Muscle of arm (tissue), 12 donors: ENCODE measurements around the gene OCSTAMP. TPM values are rescaled to one million over a fixed set of nuclear protein-coding genes. Genes with fewer than 3 reads are reported as not detected.

ENCODE experiments used
- DNase-seq: peaks from one replicate; pipeline ENCODE4 v3.0.0-alpha.2; 2013
- polyA plus RNA-seq, 12 donors: library from polyadenylated mRNA; unstranded; fragments of 120-200 nt; gene quantifications; one replicate each; pipeline ENCODE4 v1.2.1, GENCODE V29; 2013; ENCODE audit not compliant: insufficient read length in 12 of 12

OCSTAMP gene
- polyA plus RNA-seq, 12 donors, result not detected

DNA sequence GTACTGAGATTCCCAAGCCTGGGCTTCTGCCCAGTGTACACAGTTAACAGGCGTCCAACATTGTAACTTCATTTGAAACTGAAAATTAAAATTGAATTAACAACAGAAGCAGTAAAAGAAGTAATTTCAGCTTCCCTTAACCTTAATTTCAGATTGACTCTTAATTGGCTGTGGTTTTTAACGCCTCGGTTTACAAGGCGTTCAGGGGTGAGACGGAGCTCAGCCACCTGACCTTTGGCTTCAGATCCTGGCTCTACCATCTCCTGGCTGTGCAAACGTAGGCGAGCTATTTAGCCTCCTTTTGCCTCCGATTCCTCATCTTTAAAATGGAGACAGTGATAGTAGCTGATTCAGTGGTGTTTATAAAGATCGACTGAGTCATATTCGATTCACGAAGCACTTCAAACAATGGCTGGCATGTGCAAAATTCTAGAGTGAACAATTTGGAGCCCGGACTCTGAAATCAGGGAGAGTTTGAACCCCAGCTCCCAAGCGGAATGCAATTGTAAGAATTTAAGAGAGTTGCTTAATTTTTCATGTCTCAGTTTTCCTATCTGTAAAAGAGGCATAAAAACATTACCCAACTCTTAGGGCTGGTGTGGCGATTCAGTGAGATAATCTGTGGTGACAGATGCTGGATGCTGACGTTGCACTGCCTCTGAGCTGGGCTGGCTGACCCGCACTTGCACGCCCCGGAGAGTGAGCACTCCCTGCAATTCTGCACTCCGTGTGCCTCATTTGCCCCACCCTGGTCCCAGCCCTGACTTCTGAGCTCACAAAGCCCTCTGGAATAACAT lies 23.5 kb upstream of the OCSTAMP start:
- no peak for DNase-seq

DNA sequence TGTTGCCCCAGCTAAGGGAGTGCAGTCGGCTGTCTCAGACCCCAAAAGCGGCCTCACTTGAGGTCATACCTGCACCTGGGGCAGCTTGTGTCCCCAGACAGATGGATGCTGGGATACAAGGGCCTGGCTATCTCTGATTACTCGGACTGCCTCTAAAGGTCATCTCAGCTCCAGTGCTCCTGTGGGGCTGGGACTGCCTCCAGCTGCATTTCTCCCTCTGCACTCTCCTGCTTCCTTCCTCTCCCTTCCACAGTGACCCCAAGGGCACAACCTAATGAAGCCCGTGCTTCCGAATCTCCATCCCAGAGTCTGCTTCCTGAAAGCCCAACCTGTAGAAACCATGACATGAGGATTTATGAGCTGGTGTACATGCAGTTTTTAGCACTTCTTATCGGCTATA lies 22.8 kb upstream of the OCSTAMP start:
- no peak for DNase-seq

DNA sequence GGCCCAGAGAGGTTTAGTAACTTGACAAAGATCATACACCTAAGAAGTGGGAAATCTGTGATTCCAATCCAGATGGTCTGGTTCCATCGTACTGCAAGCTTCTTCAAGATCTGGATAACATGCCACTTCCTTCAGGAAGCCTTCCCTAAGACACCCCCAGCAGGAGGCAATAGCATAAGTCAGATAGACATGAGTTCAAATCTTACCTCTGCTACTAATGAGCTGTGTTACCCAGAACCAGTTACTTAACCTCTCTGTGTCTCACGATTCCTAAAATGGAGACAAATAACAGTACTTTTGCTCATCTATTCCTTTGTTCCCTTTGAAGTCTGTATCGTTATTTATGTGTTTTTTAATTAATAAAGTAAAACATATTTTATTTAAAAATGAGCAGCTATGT lies 22.3 kb upstream of the OCSTAMP start:
- no peak for DNase-seq

DNA sequence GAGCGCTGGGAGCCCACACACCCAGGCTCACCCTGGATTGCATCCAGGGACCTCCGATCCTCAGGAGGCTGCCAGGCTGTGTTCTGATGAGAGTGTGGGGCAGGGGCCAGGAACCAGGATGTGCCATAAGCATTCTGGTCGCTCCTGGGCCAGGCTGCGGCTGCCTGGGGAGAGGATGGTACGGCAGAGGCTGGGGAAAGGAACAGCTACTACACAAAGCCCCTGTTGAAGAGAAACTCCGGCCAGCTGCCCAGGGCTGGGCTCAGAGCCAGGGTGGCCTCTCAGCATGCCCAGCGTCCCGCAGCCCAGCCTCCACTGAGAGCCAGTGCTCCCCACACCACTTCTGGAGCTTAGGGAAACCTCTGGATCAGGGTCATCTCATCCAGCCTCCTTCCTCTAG lies 21.7 kb upstream of the OCSTAMP start:
- peak; percentile 46 for DNase-seq

- DNase-seq, result no peak
Measured at GRCh38 chr20:46571418-46571817, 21.0 kb upstream of the OCSTAMP start.

GRCh38 chr20:46570956-46571355 lies 20.5 kb upstream of the OCSTAMP start:
- DNase-seq, result no peak

DNA sequence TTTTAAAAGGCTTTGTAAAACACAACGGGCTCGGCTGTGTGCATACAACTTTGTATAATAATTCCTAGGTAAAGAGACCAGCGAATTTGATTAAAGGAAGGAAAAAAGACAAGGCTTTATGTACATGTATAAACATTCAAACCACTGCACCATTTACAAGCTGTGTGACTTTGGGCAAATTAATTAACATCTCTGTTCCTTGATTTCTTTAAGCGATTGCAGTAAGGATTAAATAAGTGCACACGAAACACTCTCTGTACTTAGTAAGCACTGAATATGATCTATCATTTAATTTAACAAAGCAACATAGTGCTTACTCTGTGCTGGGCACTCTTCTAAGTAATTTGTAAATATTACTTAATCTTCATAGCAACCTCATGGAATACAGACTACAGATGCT lies 19.5 kb upstream of the OCSTAMP start:
- DNase-seq, result no peak

DNA sequence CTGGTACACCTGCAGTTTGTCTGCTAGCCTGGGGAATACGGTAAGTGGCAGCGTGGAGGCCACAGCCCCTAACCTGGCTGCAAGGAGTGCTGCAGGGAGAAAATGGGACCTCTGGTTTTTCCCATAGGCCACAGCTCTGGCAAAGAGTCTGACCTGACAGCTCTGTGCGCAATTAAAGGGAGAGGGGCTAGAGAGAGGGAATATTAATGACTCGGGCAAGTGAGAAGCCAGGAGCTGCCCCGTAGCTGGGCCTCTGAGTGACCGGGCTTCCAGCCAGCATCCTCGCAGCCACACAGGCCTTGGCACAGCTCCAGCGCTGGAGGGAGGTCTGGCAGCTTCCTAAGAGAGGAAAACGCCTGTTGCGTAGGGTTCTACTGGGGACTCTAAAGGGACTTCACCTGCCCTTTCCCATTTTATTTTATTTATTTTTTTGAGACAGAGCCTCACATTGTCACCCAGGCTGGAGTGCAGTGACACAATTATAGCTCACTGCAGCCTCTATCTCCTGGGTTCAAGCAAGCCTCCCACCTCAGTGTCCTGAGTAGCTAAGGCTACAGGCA lies 18.2 kb upstream of the OCSTAMP start:
- peak; percentile 87 for DNase-seq

DNA sequence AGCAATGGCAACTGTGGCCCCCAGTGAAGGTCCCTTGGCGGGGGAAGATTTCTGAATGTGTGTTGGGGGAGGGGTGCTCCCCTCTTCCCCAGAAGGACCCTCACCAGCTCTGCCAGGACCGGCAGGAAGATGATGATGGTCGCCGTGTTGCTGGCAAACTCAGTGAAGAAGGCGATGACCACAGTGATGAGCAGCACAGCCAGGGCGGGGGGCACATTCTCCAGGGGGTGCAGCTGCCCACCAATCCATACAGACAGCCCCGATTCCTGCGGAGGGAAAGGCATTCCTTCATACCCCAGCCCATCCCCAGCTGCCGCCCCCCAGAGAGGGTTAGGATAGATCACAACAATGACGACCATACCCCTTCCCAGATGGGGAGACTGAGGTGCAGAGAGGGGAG lies 15.7 kb upstream of the OCSTAMP start:
- no peak for DNase-seq

- no peak for DNase-seq
Measured at GRCh38 chr20:46564241-46564957, 13.9 kb upstream of the OCSTAMP start.

GRCh38 chr20:46563860-46564221 lies 13.4 kb upstream of the OCSTAMP start:
- DNase-seq, result no peak

DNA sequence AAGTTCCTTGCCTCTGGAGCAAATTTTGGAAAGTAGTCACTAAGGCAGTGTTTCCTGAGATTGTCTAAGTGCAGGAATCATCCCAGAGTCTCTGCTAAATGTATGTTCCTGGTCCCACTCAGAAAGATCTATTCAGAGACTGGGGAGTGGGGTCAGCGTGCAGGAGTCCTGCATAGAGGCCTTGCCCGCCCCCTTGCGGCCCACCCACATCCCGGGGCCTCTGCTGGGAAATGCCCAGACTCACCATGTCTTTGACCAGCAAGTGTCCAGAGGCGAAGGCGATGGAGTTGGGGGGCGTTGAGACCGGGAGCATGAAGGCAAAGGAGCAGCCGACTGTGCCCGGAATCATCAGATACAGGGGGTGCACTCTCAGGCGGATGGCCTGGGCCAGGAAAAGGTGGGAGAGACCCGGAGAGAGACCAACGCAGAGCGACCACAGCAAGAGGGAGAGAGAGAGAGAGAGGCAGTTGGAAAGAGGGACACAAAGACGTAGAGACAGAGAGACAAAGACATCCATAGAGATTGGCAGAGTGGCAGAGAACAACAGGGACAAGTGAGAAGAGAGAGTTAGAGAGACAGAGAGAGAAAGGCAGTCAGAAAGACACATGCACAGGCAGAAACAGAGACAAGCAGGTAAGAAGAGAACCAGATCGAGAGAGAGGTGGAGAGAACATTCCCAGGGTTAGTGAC lies 12.9 kb upstream of the OCSTAMP start:
- no peak for DNase-seq

- peak; percentile 84 for DNase-seq
Measured at GRCh38 chr20:46562373-46563169, 12.1 kb upstream of the OCSTAMP start.

GRCh38 chr20:46562009-46562372 lies 11.5 kb upstream of the OCSTAMP start:
- DNase-seq, result no peak

DNA sequence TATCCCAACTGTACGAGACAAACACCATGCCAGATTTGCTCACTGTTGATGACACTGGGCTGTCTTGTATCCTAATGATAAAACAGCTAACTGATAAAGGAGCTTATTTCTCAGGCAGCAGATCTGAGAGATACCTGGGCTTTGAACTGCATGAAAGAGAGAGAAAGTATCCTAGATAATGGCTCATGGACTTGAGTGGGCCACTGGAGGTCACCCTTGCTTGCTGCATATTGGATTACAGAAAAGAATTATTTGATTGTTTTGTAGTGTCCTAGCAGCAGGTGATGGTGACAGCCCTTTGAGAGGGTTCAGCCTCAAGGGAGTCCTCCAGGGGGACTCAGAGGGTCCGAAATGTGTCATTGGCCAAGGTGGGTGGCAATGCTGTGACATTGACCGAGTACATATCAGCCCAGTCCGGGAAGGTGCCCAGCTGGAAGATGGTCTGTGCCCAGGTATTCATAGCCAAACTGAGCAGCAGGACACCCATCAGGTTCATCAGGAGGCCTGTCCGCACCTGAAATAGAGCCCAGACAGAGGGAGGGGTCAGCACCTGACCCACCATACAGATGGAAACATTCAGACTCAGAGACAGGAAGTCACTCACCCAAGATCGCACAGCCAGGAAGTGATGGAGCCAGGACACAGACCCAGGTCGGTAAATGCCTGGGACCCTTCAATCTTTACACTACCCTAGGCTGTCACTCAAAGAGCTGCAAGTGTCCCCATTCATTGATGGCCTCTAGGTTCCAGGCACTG lies 9.4 kb upstream of the OCSTAMP start:
- no peak for DNase-seq

DNA sequence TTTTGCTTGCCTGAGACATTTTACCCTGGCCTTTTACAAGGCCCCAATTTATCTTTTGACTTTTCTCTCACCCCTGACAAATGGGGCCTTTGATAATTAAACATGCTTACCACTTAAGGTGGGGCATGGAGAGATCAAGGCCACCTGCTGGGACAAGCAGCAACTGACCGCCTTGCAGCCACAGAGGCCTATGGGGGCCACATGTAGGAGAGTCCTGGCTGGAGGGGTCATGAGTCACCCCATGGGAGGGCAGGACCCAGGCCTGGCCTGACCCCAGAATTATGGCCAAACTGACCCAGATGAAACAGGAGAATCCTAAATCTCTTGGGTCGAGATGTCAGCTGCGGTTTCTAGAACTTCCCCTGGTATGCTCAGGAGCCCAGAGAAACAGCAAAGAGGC lies 8.5 kb upstream of the OCSTAMP start:
- DNase-seq, result no peak

GRCh38 chr20:46558511-46558959 lies 8.1 kb upstream of the OCSTAMP start:
- no peak for DNase-seq

DNA sequence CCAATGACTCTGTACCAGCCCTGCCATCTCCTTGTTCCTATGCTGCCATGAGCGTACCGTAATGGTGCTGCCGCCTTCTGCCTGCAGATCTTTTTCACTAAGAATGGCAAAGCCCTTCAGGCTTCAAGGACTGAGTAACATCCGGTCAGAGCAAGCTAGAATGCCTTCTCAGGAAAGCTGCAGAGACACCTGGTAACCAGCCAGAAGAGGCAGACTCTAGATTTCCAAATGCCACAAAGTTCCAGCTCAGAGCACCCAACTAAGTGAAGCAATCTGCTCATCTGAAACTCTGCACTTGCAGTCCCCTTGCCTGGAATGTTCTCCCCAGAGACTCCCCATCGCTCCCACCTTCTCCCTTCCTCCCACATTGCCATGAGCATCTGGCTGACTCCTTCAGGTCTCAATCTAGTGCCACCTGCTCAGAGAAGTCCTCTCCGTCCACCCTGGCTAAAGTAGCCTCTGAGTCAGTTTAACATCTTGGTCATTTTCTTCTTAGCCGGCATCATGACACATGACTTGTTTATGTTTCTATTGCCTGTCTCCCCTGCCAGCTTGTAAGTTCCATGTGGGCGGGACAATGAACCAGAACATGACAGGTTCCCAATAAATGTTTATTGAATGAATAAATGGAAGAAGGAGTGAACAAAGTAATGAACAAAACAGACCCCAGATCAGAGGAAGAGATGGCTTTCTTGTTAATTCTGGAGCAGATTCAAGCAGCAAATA lies 6.9 kb upstream of the OCSTAMP start:
- no peak for DNase-seq

DNA sequence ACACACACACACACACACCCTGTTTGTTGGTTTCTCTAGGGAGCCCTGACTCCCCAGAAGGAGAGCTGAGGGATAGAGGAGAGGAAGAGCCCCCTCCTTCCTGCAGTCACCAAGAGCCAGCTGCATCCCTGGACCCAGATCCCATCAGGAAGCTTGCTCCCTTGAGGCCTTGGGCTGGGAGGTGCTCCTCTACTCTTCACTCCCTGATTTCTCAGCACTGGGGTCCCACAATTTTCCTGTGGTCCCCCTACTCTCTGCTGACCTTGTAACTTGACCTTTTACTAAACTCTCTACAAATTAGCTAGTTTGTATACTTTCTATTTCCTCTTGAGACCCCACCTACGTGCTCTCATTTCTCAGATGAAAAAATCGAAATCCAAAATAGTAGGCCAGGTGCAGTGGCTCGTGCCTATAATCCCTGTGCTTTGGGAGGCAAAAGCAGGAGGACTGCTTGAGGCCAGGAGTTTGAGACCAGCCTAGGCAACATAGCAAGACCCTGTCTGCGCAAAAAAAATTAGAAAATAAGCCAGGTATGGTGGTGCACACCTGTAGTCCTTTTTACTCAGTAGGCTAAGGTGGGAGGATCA lies 5.0 kb upstream of the OCSTAMP start:
- no peak for DNase-seq

DNA sequence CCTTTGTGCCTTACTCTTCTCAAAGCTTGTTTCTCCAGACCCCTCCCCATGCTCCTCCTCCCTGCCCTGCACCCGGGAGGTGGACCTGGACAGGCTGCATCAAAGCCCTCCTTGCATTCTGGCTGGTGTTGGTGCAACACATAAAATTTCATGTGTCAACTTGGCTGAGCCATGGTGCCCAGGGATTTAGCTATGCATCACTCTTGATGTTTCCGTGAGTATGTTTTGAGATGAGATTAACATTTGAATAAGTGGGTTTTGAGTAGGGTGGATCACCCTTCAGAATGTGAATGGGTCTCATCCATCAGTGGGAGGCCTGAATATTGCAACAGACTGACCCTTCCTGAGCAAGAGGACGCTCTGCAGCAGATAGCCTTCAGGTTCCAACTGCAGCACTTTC lies 4.4 kb upstream of the OCSTAMP start:
- no peak for DNase-seq
